ENCODE results near the gene MIGA2. TPM values are rescaled to one million over a fixed set of nuclear protein-coding genes. Genes with fewer than 3 reads are reported as not detected.

MIGA2 gene
- total RNA-seq, 1 donor from 2014 or later, result 10.8 TPM

- Mint-ChIP-seq H3K27me3 (ENCODE audit: insufficient read depth, low read depth) (peaks cover 9% of the 10 kb centered on the region), H3K4me3 (no peak overlapping the region), H3K4me1 (peaks cover 5% of the 10 kb centered on the region), H3K36me3 (peaks cover 18% of the 10 kb centered on the region), H3K27ac (peak overlapping the region; percentile 7), H3K9me3 (no peaks in the 10 kb centered on the region)
- H3F3A ChIP-seq (ENCODE audit: low read depth), result peaks cover 21% of the 10 kb centered on the region
- no peaks in the 10 kb centered on the region for H3K79me2 ChIP-seq (ENCODE audit: low read depth)
- H3K9ac ChIP-seq, result no peak overlapping the region
- no peaks in the 10 kb centered on the region for H3K27me3 ChIP-seq
- H4K20me1 ChIP-seq (ENCODE audit: low read depth), result peaks cover 27% of the 10 kb centered on the region
- H3K4me3 ChIP-seq, result no peak overlapping the region
- no peak for TF ChIP-seq EZH2 (IDR thresholded peaks at IDR 0.05)
- no peak for TF ChIP-seq CTCF (IDR thresholded peaks at IDR 0.05)
- TF ChIP-seq EZH2phosphoT487 (IDR thresholded peaks at IDR 0.05), result no peak
- no peaks in the 10 kb centered on the region for H3K9me3 ChIP-seq (ENCODE audit: low read depth)
- DNase-seq (ENCODE audit: low spot score), result no peak
- H3K4me2 ChIP-seq, result no peak overlapping the region
- no peaks in the 10 kb centered on the region for H3K4me1 ChIP-seq
- no peaks in the 10 kb centered on the region for H3K36me3 ChIP-seq
- no peak overlapping the region for H2AFZ ChIP-seq (replicated peaks)
- H3K27ac ChIP-seq, result no peak overlapping the region
Measured at GRCh38 chr9:129007766-129008468, 28.5 kb upstream of the MIGA2 start.

GRCh38 chr9:129008469-129008965 is 27.9 kb upstream of the MIGA2 start:
- Histone ChIP-seq H3K79me2 (ENCODE audit: low read depth) (no peaks in the 10 kb centered on the region), H4K20me1 (ENCODE audit: low read depth) (peaks cover 28% of the 10 kb centered on the region), H3K9me3 (ENCODE audit: low read depth) (no peaks in the 10 kb centered on the region), H2AFZ (replicated peaks) (no peak overlapping the region), H3K4me1 (no peaks in the 10 kb centered on the region), H3K27me3 (no peaks in the 10 kb centered on the region), H3K27ac (no peak overlapping the region), H3K36me3 (no peaks in the 10 kb centered on the region), H3F3A (ENCODE audit: low read depth) (peaks cover 21% of the 10 kb centered on the region), H3K4me2 (no peak overlapping the region), H3K4me3 (no peak overlapping the region), H3K9ac (no peak overlapping the region)
- DNase-seq (ENCODE audit: low spot score), result no peak
- peaks cover 14% of the 10 kb centered on the region for H3K36me3 Mint-ChIP-seq
- TF ChIP-seq EZH2phosphoT487 (IDR thresholded peaks at IDR 0.05) (no peak), CTCF (IDR thresholded peaks at IDR 0.05) (no peak), EZH2 (IDR thresholded peaks at IDR 0.05) (no peak)
- no peaks in the 10 kb centered on the region for H3K9me3 Mint-ChIP-seq
- peaks cover 5% of the 10 kb centered on the region for H3K4me1 Mint-ChIP-seq
- H3K4me3 Mint-ChIP-seq, result no peak overlapping the region
- H3K27ac Mint-ChIP-seq, result no peak overlapping the region
- peaks cover 9% of the 10 kb centered on the region for H3K27me3 Mint-ChIP-seq (ENCODE audit: insufficient read depth, low read depth)

DNA sequence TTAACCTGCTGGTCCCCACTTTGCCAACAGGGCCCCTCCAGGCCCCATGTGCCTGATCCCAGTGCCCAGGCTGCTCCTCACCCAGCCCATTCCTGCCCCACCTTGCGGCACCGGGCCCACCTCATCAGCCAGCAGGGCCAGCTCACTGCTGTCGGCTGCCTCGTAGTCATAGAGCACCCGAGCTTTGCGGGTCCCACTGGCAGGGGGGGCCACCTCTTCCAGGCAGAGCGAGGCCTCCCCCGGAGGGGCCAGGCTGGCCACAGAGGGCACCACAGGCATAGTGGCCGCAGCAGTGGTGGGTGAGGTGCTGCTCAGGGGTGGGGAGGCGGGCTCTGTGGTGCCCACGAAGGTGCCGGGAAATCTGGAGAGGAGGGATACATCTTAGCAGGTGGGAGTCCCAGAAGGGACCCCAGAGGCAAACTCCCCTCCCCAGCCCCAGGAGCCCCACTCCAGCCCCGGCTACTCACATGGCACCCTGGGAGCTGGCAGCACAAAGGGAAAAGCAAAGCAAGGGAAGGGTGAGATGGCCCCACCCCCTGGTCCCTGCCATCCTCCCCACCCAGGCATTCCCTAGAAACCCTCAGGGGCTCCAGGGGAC is 27.3 kb upstream of the MIGA2 start:
- no peak overlapping the region for H3K4me2 ChIP-seq
- TF ChIP-seq CTCF (IDR thresholded peaks at IDR 0.05) (no peak), EZH2phosphoT487 (IDR thresholded peaks at IDR 0.05) (no peak), EZH2 (IDR thresholded peaks at IDR 0.05) (no peak)
- no peak for DNase-seq (ENCODE audit: low spot score)
- Mint-ChIP-seq H3K4me1 (peaks cover 5% of the 10 kb centered on the region), H3K9me3 (no peaks in the 10 kb centered on the region), H3K27me3 (ENCODE audit: insufficient read depth, low read depth) (peaks cover 9% of the 10 kb centered on the region), H3K27ac (no peak overlapping the region), H3K36me3 (peaks cover 14% of the 10 kb centered on the region), H3K4me3 (no peak overlapping the region)
- no peak overlapping the region for H3K9ac ChIP-seq
- no peaks in the 10 kb centered on the region for H3K79me2 ChIP-seq (ENCODE audit: low read depth)
- H3K27ac ChIP-seq, result no peak overlapping the region
- H3F3A ChIP-seq (ENCODE audit: low read depth), result peaks cover 21% of the 10 kb centered on the region
- no peak overlapping the region for H2AFZ ChIP-seq (replicated peaks)
- H3K4me1 ChIP-seq, result no peaks in the 10 kb centered on the region
- no peak overlapping the region for H3K4me3 ChIP-seq
- H3K9me3 ChIP-seq (ENCODE audit: low read depth), result no peaks in the 10 kb centered on the region
- peaks cover 28% of the 10 kb centered on the region for H4K20me1 ChIP-seq (ENCODE audit: low read depth)
- no peaks in the 10 kb centered on the region for H3K36me3 ChIP-seq
- H3K27me3 ChIP-seq, result no peaks in the 10 kb centered on the region
